HEK293 (cell line): ENCODE measurements around the gene TMUB1.

Source experiments
- CTCF ChIA-PET: fragments of 350-600 bp; formaldehyde crosslinking; extraction: SDS; loops from one replicate; lab custom pipeline; 2021; ENCODE audit warnings: antibody characterized with exemption; lab: Yijun Ruan, JAX
- POLR2A ChIA-PET: fragments of 300-600 bp; formaldehyde crosslinking; extraction: SDS; loops from one replicate; lab custom pipeline; 2020; ENCODE audit warnings: antibody characterized with exemption, inconsistent platforms; lab: Yijun Ruan, JAX
- H3K27ac ChIP-seq: fragments of 200-500 bp; sonication (Bioruptor generic); 2 replicates; pipeline ENCODE4 v1.5.1; 2014; ENCODE audit warnings: low read depth, low read length, control low read depth, inconsistent platforms; ENCODE audit errors: extremely low read depth
- H3K36me3 ChIP-seq, 2 experiments: fragments of 200-500 bp in 1 of 2; sonication (Bioruptor generic) in 1 of 2; 1 replicate in 1 of 2; 2 replicates in 1 of 2; pipeline ENCODE4 v1.5.1; 2014 to 2017; ENCODE audit warnings: inconsistent platforms in 2 of 2, low read length in 2 of 2; ENCODE audit not compliant: control insufficient read depth in 2 of 2, insufficient read depth in 1 of 2
- H3K4me1 ChIP-seq: fragments of 200-500 bp; sonication (Bioruptor generic); 2 replicates; pipeline ENCODE4 v1.5.1; 2014; ENCODE audit warnings: mild to moderate bottlenecking, low read length, inconsistent platforms; ENCODE audit not compliant: control insufficient read depth, insufficient read depth
- H3K4me3 ChIP-seq: 2 replicates; pipeline ENCODE4 v1.5.1; 2011; ENCODE audit warnings: low read depth, mild to moderate bottlenecking, control low read depth, low read length, moderate library complexity
- H3K9me3 ChIP-seq: fragments of 200-500 bp; sonication (Bioruptor generic); 2 replicates; pipeline ENCODE4 v1.5.1; 2014; ENCODE audit warnings: low read depth, low read length, inconsistent platforms; ENCODE audit not compliant: control insufficient read depth, insufficient read depth
- EGR2 ChIP-seq: fragments of 450-650 bp; formaldehyde crosslinking; IDR thresholded peaks from 2 replicates; pipeline ENCODE4 v1.5.1; 2016; ENCODE audit warnings: low read depth, missing biosample characterization, missing genetic modification characterization
- GLIS2 ChIP-seq: fragments of 450-650 bp; formaldehyde crosslinking; IDR thresholded peaks from 2 replicates; pipeline ENCODE4 v1.5.1; 2016; ENCODE audit warnings: missing biosample characterization, missing genetic modification characterization
- OSR2 ChIP-seq: fragments of 450-650 bp; formaldehyde crosslinking; IDR thresholded peaks from 2 replicates; pipeline ENCODE4 v1.5.1; 2016; ENCODE audit warnings: missing biosample characterization, missing genetic modification characterization
- ZEB2 ChIP-seq: fragments of 450-650 bp; formaldehyde crosslinking; IDR thresholded peaks from 2 replicates; pipeline ENCODE4 v1.5.1; 2016; ENCODE audit warnings: missing biosample characterization, missing genetic modification characterization
- ZFHX2 ChIP-seq: fragments of 450-650 bp; formaldehyde crosslinking; conservative IDR thresholded peaks from 2 replicates; pipeline ENCODE4 v1.5.1; 2016; ENCODE audit warnings: missing biosample characterization, missing genetic modification characterization
- ZNF121 ChIP-seq: fragments of 450-650 bp; formaldehyde crosslinking; IDR thresholded peaks from 2 replicates; pipeline ENCODE4 v1.5.1; 2016; ENCODE audit warnings: missing biosample characterization, missing genetic modification characterization
- ZNF169 ChIP-seq: fragments of 450-650 bp; formaldehyde crosslinking; IDR thresholded peaks from 2 replicates; pipeline ENCODE4 v1.5.1; 2016; ENCODE audit warnings: missing biosample characterization, missing genetic modification characterization
- ZNF211 ChIP-seq: fragments of 450-650 bp; formaldehyde crosslinking; IDR thresholded peaks from 2 replicates; pipeline ENCODE4 v1.5.1; 2016; ENCODE audit warnings: low read depth, missing biosample characterization, missing genetic modification characterization
- ZNF248 ChIP-seq: fragments of 450-650 bp; formaldehyde crosslinking; IDR thresholded peaks from 2 replicates; pipeline ENCODE4 v1.5.1; 2017; ENCODE audit warnings: missing biosample characterization, missing genetic modification characterization
- ZNF416 ChIP-seq: fragments of 450-650 bp; formaldehyde crosslinking; IDR thresholded peaks from 2 replicates; pipeline ENCODE4 v1.5.1; 2016; ENCODE audit warnings: missing biosample characterization, missing genetic modification characterization
- ZNF423 ChIP-seq: fragments of 450-650 bp; formaldehyde crosslinking; IDR thresholded peaks from 2 replicates; pipeline ENCODE4 v1.5.1; 2016; ENCODE audit warnings: missing biosample characterization, missing genetic modification characterization
- ZNF501 ChIP-seq: fragments of 450-650 bp; formaldehyde crosslinking; IDR thresholded peaks from 2 replicates; pipeline ENCODE4 v1.5.1; 2016; ENCODE audit warnings: missing biosample characterization, missing genetic modification characterization
- ZNF548 ChIP-seq: fragments of 450-650 bp; formaldehyde crosslinking; IDR thresholded peaks from 2 replicates; pipeline ENCODE4 v1.5.1; 2016; ENCODE audit warnings: missing biosample characterization, missing genetic modification characterization
- ZNF549 ChIP-seq: fragments of 450-650 bp; IDR thresholded peaks from 2 replicates; pipeline ENCODE4 v1.5.1; 2018; ENCODE audit warnings: missing biosample characterization, missing genetic modification characterization, mild to moderate bottlenecking, inconsistent platforms, moderate library complexity
- ZNF571 ChIP-seq: fragments of 450-650 bp; formaldehyde crosslinking; IDR thresholded peaks from 2 replicates; pipeline ENCODE4 v1.5.0; 2017; ENCODE audit warnings: missing biosample characterization, missing genetic modification characterization
- ZNF658 ChIP-seq: fragments of 450-650 bp; formaldehyde crosslinking; IDR thresholded peaks from 2 replicates; pipeline ENCODE4; 2016; ENCODE audit warnings: missing biosample characterization, missing genetic modification characterization
- ZNF670 ChIP-seq: fragments of 450-650 bp; formaldehyde crosslinking; IDR thresholded peaks from 2 replicates; pipeline ENCODE4 v1.5.1; 2016; ENCODE audit warnings: missing biosample characterization, missing genetic modification characterization, low read depth
- ZNF76 ChIP-seq: fragments of 450-650 bp; formaldehyde crosslinking; IDR thresholded peaks from 2 replicates; pipeline ENCODE4; 2016; ENCODE audit warnings: low read depth, missing biosample characterization, missing genetic modification characterization, borderline replicate concordance
- ZNF777 ChIP-seq: fragments of 450-650 bp; formaldehyde crosslinking; IDR thresholded peaks from 2 replicates; pipeline ENCODE4 v1.5.1; 2017; ENCODE audit warnings: missing biosample characterization, missing genetic modification characterization, borderline replicate concordance
- ZXDB ChIP-seq: fragments of 450-650 bp; formaldehyde crosslinking; IDR thresholded peaks from 2 replicates; pipeline ENCODE4 v1.5.1; 2016; ENCODE audit warnings: missing biosample characterization, missing genetic modification characterization
- TF ChIP-seq, protein P1 (sequence below): fragments of 450-650 bp; formaldehyde crosslinking; IDR thresholded peaks from 2 replicates; pipeline ENCODE4 v1.5.1; 2016; ENCODE audit warnings: missing biosample characterization, missing genetic modification characterization
- TF ChIP-seq, protein P2 (sequence below): fragments of 450-650 bp; formaldehyde crosslinking; IDR thresholded peaks from 2 replicates; pipeline ENCODE4 v1.5.1; 2016; ENCODE audit warnings: missing biosample characterization, missing genetic modification characterization, low read depth
- TF ChIP-seq, protein P3 (sequence below): fragments of 450-650 bp; formaldehyde crosslinking; IDR thresholded peaks from 2 replicates; pipeline ENCODE4 v1.5.1; 2017; ENCODE audit warnings: missing biosample characterization, missing genetic modification characterization
- TF ChIP-seq, protein P4 (sequence below): fragments of 450-650 bp; formaldehyde crosslinking; IDR thresholded peaks from 2 replicates; pipeline ENCODE4 v1.5.1; 2016; ENCODE audit warnings: missing biosample characterization, missing genetic modification characterization
- TF ChIP-seq, protein P5 (sequence below): fragments of 450-650 bp; formaldehyde crosslinking; IDR thresholded peaks from 2 replicates; pipeline ENCODE4 v1.5.1; 2016; ENCODE audit warnings: missing biosample characterization, missing genetic modification characterization
- TF ChIP-seq, protein P6 (sequence below): fragments of 450-650 bp; formaldehyde crosslinking; IDR thresholded peaks from 2 replicates; pipeline ENCODE4 v1.5.1; 2016; ENCODE audit warnings: missing biosample characterization, missing genetic modification characterization

TMUB1 gene

DNA sequence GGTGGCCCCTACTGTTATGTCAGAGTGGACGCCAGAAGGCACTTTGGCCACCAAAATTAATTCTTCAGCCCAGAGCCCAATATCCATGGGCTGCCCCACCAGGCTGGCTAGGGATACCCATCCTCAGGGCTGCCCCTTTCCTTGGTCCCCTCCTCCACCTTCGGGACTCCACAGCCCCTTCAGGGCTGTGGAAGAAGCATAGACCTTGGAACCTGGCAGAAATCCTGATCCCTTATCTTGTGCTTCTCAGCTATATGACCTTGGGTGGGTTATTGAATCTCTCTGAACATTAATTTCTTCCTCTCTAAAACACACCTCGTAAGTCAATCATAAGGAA lies 499 bp upstream of the TMUB1 start (continued):
- TF ChIP-seq, protein P1, sequence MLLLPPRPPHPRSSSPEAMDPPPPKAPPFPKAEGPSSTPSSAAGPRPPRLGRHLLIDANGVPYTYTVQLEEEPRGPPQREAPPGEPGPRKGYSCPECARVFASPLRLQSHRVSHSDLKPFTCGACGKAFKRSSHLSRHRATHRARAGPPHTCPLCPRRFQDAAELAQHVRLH (tag by site-specific recombination), result no peak
- TF ChIP-seq, protein P2, sequence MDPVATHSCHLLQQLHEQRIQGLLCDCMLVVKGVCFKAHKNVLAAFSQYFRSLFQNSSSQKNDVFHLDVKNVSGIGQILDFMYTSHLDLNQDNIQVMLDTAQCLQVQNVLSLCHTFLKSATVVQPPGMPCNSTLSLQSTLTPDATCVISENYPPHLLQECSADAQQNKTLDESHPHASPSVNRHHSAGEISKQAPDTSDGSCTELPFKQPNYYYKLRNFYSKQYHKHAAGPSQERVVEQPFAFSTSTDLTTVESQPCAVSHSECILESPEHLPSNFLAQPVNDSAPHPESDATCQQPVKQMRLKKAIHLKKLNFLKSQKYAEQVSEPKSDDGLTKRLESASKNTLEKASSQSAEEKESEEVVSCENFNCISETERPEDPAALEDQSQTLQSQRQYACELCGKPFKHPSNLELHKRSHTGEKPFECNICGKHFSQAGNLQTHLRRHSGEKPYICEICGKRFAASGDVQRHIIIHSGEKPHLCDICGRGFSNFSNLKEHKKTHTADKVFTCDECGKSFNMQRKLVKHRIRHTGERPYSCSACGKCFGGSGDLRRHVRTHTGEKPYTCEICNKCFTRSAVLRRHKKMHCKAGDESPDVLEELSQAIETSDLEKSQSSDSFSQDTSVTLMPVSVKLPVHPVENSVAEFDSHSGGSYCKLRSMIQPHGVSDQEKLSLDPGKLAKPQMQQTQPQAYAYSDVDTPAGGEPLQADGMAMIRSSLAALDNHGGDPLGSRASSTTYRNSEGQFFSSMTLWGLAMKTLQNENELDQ (tag by site-specific recombination), result no peak
- TF ChIP-seq ZXDB (tag by site-specific recombination) (no peak), ZNF76 (tag by site-specific recombination) (no peak), ZNF423 (no peak), ZNF501 (tag by site-specific recombination) (0 out of 2 replicates have a peak, but pooled peaks have one; percentile 33), ZNF211 (tag by site-specific recombination) (no peak)
- TF ChIP-seq, protein P3, sequence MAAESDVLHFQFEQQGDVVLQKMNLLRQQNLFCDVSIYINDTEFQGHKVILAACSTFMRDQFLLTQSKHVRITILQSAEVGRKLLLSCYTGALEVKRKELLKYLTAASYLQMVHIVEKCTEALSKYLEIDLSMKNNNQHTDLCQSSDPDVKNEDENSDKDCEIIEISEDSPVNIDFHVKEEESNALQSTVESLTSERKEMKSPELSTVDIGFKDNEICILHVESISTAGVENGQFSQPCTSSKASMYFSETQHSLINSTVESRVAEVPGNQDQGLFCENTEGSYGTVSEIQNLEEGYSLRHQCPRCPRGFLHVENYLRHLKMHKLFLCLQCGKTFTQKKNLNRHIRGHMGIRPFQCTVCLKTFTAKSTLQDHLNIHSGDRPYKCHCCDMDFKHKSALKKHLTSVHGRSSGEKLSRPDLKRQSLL (tag by site-specific recombination), result no peak
- TF ChIP-seq, protein P4, sequence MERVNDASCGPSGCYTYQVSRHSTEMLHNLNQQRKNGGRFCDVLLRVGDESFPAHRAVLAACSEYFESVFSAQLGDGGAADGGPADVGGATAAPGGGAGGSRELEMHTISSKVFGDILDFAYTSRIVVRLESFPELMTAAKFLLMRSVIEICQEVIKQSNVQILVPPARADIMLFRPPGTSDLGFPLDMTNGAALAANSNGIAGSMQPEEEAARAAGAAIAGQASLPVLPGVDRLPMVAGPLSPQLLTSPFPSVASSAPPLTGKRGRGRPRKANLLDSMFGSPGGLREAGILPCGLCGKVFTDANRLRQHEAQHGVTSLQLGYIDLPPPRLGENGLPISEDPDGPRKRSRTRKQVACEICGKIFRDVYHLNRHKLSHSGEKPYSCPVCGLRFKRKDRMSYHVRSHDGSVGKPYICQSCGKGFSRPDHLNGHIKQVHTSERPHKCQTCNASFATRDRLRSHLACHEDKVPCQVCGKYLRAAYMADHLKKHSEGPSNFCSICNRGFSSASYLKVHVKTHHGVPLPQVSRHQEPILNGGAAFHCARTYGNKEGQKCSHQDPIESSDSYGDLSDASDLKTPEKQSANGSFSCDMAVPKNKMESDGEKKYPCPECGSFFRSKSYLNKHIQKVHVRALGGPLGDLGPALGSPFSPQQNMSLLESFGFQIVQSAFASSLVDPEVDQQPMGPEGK, result no peak
- TF ChIP-seq, protein P5, sequence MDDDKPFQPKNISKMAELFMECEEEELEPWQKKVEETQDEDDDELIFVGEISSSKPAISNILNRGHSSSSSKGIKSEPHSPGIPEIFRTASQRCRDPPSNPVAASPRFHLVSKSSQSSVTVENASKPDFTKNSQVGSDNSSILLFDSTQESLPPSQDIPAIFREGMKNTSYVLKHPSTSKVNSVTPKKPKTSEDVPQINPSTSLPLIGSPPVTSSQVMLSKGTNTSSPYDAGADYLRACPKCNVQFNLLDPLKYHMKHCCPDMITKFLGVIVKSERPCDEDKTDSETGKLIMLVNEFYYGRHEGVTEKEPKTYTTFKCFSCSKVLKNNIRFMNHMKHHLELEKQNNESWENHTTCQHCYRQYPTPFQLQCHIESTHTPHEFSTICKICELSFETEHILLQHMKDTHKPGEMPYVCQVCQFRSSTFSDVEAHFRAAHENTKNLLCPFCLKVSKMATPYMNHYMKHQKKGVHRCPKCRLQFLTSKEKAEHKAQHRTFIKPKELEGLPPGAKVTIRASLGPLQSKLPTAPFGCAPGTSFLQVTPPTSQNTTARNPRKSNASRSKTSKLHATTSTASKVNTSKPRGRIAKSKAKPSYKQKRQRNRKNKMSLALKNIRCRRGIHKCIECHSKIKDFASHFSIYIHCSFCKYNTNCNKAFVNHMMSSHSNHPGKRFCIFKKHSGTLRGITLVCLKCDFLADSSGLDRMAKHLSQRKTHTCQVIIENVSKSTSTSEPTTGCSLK, result no peak

DNA sequence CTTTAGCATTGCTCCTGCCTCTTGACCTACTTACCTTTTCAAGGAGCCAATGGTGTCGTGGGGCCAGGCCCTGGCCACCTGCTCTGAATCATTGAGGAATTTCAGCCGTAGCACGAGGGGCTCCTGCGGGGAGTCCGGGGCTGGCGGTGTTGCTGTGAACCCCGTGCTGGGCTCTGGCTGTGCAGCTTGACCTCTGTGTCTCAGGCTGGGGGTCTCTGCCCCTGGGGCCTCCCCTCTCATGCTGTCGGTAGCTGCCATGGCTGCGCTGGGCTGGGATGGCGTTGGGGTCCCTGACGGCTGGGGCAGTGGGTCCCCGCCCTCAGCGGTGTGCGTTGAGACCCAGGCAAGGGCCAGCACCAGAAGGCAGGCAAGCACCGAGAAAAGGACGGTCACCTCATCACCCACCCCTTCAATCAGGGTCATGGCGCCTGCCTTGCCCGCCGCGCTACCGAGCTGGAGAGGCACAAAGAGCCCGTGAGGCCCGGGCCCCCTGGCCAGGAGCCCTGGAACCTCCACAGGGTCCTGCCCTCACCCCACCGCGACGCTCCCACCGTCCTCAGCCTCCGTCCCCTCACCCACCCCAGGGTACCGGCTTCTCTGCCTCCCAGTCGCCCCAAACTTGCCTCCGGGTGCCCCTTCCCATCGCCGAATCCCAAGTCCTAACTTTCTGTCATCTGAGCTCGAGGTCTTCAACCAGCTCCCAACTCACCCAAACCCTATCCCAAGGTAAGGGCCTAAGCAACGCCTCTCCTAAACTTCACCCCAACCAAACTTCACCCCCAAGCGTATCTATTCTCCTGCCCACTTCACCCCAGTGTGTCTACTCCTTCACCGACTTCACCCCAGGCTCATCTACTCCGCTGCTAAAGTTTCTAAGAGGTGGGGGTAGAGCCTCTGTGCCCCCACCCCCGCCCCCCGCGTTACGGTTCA lies 887 bp downstream of the TMUB1 start:
- Histone ChIP-seq H3K4me1 (peaks cover 7% of the 10 kb centered on the region; the same call in 1 of the 2 replicates), H3K9me3 (no peaks in the 10 kb centered on the region), H3K36me3 (peaks cover 0 to 22% of the 10 kb centered on the region in 2 experiments; a peak in 1 of 3 replicates), H3K4me3 (peak overlapping the region; percentile 74), H3K27ac (peak overlapping the region; percentile 75)
- ChIA-PET POLR2A (interaction anchor here (1.0 to 2.0 kb wide), 2 partner anchors 17 to 20 kb away, joined by 3 to 17 read pairs; no protein-coding TSS in a partner anchor), CTCF (interaction anchor here (0.6 to 0.9 kb wide), 4 partner anchors 9 to 30 kb away, joined by 3 to 4 read pairs (median 3); no protein-coding TSS in a partner anchor)
- no peak for TF ChIP-seq GLIS2
- TF ChIP-seq ZNF169 (tag by site-specific recombination), result no peak
- no peak for TF ChIP-seq ZEB2 (tag by site-specific recombination)
- TF ChIP-seq OSR2, result no peak
- TF ChIP-seq ZNF423, result no peak; the same call in 1 of the 2 replicates
- TF ChIP-seq EGR2 (tag by site-specific recombination), result no peak
- no peak for TF ChIP-seq ZFHX2
- TF ChIP-seq ZNF670 (tag by site-specific recombination), result no peak
- no peak for TF ChIP-seq ZNF121 (tag by site-specific recombination)
- no peak for TF ChIP-seq ZNF658 (tag by site-specific recombination)
- TF ChIP-seq, protein P6, sequence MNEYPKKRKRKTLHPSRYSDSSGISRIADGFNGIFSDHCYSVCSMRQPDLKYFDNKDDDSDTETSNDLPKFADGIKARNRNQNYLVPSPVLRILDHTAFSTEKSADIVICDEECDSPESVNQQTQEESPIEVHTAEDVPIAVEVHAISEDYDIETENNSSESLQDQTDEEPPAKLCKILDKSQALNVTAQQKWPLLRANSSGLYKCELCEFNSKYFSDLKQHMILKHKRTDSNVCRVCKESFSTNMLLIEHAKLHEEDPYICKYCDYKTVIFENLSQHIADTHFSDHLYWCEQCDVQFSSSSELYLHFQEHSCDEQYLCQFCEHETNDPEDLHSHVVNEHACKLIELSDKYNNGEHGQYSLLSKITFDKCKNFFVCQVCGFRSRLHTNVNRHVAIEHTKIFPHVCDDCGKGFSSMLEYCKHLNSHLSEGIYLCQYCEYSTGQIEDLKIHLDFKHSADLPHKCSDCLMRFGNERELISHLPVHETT (tag by site-specific recombination), result no peak
- no peak for TF ChIP-seq ZNF549 (tag by site-specific recombination)
- no peak for TF ChIP-seq ZNF248 (tag by site-specific recombination)
- no peak for TF ChIP-seq ZNF777 (tag by site-specific recombination)
- TF ChIP-seq ZNF416 (tag by site-specific recombination), result no peak
- TF ChIP-seq ZNF548 (tag by site-specific recombination), result no peak
- no peak for TF ChIP-seq ZNF571 (tag by site-specific recombination)
